GM18505 (cell line): ENCODE data around the gene KRT10.

ENCODE experiments used
- ATAC-seq: cut with Tn5 transposase; IDR thresholded peaks from one replicate; pipeline ENCODE4 v1.9.1; 2021; ENCODE audit not compliant: unreplicated experiment
- POLR2A ChIP-seq: IDR thresholded peaks from 4 replicates; pipeline ENCODE4 v1.6.1; 2011; ENCODE audit warnings: borderline replicate concordance; ENCODE audit not compliant: insufficient read depth, insufficient read length; ENCODE audit errors: extremely low read depth

The KRT10 gene

GRCh38 chr17:40848583-40849235, 26.3 kb upstream of the KRT10 start:
- no peak for ATAC-seq
- no peak for TF ChIP-seq POLR2A

GRCh38 chr17:40846515-40847144, 24.2 kb upstream of the KRT10 start:
- no peak for ATAC-seq
- no peak for TF ChIP-seq POLR2A

- no peak for TF ChIP-seq POLR2A
- no peak for ATAC-seq
Measured at GRCh38 chr17:40844671-40845107, 22.3 kb upstream of the KRT10 start.

- TF ChIP-seq POLR2A = no peak
Measured at GRCh38 chr17:40843242-40843641, 20.8 kb upstream of the KRT10 start.

GRCh38 chr17:40841246-40841645, 18.8 kb upstream of the KRT10 start:
- no peak for ATAC-seq
- TF ChIP-seq POLR2A = no peak

More at GRCh38 chr17:40843242-40843641, 20.8 kb upstream of the KRT10 start:
- ATAC-seq = no peak

GRCh38 chr17:40839194-40839593, 16.8 kb upstream of the KRT10 start:
- no peak for TF ChIP-seq POLR2A
- ATAC-seq = no peak

- TF ChIP-seq POLR2A = no peak
- ATAC-seq = no peak
Measured at GRCh38 chr17:40836020-40836419, 13.6 kb upstream of the KRT10 start.

- no peak for ATAC-seq
- TF ChIP-seq POLR2A = no peak
Measured at GRCh38 chr17:40833882-40834281, 11.5 kb upstream of the KRT10 start.

- TF ChIP-seq POLR2A = no peak
- no peak for ATAC-seq
Measured at GRCh38 chr17:40832840-40833239, 10.4 kb upstream of the KRT10 start.

- no peak for TF ChIP-seq POLR2A
- no peak for ATAC-seq
Measured at GRCh38 chr17:40830085-40830776, 7.8 kb upstream of the KRT10 start.

- ATAC-seq = no peak
- TF ChIP-seq POLR2A = no peak
Measured at GRCh38 chr17:40828454-40829044, 6.1 kb upstream of the KRT10 start.

- no peak for ATAC-seq
Measured at GRCh38 chr17:40827746-40828453, 5.5 kb upstream of the KRT10 start.

GRCh38 chr17:40825599-40825998, 3.2 kb upstream of the KRT10 start:
- no peak for TF ChIP-seq POLR2A
- no peak for ATAC-seq

More at GRCh38 chr17:40827746-40828453, 5.5 kb upstream of the KRT10 start:
- TF ChIP-seq POLR2A = no peak
